ENCODE data around the gene CASQ2.

- no peak for TF ChIP-seq CTCF (IDR thresholded peaks at IDR 0.05)
- TF ChIP-seq EZH2 (IDR thresholded peaks at IDR 0.05) = no peak
Observed at GRCh38 chr1:115755456-115756370, 12.8 kb downstream of the CASQ2 start.
